SK-MEL-5 (cell line): Measurements from ENCODE around the gene HNF4A. TPM values are rescaled to one million over a fixed set of nuclear protein-coding genes. Genes with fewer than 3 reads are reported as not detected.
"Not testable (repeated sequence)": the region's sequence is repeated elsewhere in the genome, so short reads cannot be mapped to it uniquely, and the experiment has no call there.

Source experiments
- DNase-seq: peaks from one replicate; pipeline ENCODE4 v3.0.0-alpha.2; 2016; ENCODE audit warnings: low read depth, low spot score
- in situ Hi-C: cut with HindIII; loops from 2 replicates; pipeline ENCODE4 v1.10.0; 2016; ENCODE audit warnings: low sequenced_read_pairs, high pct_unique_total_duplicates, low pct_unique_long_range_greater_than_20kb
- total RNA-seq: library from RNA; depleted of rRNA; stranded (reverse); fragments of >200 nt; shearing (Covaris generic); gene quantifications from 2 replicates; pipeline ENCODE4 v1.2.3, GENCODE V29; 2014

The HNF4A gene
- total RNA-seq, 1 experiment from 2014 or later: 0.05 TPM

DNA sequence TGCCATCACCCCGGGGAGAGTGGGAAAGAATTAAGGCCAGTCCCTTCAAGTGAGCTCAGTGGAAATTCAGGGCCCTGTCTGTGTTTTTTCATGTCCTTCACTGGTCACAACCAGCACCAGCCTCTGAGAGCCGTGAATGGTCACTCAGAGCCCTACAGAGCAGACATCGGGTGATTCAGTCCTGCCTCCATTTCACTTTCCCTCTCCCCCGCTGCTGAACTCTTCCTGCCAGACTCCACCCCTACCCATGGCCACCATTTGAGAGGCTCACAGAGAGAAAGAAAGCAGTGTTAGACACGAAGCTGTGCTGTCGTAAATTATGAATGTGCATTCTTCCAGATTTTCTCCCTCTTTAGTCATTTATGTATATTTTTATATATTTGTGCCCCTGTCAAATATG lies 13.3 kb upstream of the HNF4A start:
- no peak for DNase-seq
- in situ Hi-C loops: no loop called here

DNA sequence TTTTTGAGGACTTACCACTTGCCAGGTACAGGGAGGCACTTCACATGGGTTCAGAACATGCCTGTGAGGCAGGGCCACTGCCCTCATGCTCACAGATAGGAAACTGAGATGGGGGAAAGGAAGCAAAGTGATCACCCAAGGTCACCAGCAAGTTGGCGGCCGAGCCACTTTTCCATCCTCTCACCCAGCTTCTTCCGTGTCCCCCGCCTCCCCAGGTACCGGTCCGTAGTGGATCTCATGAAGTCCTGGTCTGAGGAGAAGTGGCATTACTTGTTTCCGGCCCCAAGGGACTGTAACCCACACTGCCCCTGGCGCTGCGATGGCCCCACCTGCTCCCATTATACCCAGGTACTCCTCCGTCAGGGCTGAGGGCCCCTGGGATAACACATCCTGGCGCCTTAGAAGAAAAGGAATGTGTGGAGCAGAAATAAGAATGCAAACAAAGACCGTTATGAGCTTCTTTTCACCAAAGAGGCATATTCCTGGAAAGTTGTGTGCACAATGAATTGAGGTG lies 12.3 kb upstream of the HNF4A start:
- DNase-seq: no peak
- in situ Hi-C loops: no loop called here

DNA sequence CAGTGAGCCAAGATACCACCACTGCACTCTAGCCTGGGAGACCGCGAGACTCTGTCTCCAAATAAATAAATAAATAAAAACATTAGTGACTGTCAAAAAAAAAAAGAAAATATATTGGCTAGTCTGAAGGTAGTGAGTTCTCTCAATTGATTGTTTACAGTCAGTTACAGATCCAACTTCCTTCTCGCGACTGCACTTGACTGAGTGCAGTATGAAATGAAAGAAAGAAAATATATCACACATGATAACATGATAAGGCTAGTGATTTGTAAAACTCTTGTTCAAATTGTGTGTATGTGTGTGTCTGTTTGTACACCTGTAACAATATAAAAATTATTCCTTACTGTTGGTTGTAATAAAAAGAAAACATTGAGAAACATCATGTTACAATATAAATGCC lies 10.8 kb upstream of the HNF4A start:
- no peak for DNase-seq
- in situ Hi-C loops: no loop called here

DNA sequence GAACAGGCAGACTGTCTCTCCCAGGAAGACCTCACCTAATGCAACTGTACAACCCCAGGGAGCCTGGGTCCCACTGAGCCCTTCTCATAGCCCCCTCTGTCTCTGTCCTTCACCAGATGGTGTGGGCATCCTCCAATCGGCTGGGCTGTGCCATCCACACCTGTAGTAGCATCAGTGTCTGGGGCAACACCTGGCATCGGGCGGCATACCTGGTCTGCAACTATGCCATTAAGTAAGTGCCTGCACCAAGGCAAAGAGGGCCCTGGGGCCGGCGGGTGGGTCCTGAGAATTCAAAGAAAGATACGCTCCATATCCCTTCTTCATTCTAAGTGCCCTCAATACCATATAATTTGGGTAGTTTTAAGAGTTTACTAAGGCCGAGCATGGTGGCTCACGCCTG lies 10.4 kb upstream of the HNF4A start:
- DNase-seq: no peak
- in situ Hi-C loops: no loop called here

DNA sequence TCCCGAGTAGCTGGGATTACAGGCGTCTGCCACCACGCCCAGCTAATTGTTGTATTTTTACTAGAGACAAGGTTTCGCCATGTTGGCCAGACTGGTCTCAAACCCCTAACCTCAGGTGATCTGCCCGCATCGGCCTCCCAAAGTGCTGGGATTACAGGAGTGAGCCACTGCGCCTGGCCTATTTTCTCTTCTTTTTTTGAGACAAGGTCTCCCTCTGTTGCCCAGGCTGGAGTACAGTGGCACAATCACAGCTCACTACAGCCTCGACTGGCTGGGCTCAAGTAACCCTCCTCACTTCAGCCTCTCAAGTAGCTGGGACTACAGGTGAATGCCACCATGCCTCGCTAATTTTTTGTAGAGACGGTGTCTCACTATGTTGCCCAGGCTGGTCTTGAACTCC lies 9.6 kb upstream of the HNF4A start:
- in situ Hi-C loops, DNase-seq: not testable (repeated sequence)

DNA sequence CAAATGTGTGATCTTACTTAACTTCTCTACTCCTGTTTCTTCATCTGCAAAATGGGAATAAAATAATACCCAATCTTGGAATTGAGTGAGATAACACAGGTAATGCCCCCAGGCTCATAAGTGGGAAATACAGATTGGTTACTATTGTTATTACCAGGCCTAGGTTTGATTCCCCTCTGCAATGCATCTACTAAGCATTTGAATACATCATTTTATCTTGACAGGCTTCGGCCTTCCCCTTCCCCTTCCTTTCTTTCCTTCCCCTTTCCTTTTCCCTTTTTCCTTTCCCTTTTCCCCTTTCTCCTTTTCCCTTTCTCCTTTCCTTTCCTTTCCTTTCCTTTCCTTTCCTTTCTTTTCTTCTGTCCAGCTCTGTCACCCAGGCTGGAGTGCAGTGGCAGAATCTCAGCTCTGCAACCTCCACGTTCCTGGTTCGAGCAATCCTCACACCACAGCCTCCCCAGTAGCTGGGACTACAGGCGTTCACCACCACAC lies 7.3 kb upstream of the HNF4A start:
- no peak for DNase-seq
- in situ Hi-C loops: no loop called here

DNA sequence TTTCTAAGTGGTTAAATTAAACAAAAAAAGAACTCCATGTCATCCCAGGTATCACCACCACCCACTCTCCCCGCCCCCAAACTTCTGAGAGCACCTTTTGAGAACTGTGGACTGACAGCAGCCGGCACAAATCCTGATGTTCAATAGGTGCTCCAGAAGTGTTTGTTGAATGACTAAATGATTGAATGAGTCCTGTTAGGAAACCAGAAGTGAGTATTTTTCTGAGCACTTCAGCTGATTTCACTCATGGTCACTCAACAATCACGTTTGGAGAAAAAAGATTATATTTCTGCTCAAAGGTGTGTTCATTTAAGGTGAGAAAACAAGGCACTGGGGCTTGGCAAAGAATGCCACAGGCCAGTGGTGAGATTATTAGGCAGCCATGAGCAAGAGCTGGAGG lies 6.2 kb upstream of the HNF4A start:
- in situ Hi-C loops: no loop called here
- DNase-seq: no peak

DNA sequence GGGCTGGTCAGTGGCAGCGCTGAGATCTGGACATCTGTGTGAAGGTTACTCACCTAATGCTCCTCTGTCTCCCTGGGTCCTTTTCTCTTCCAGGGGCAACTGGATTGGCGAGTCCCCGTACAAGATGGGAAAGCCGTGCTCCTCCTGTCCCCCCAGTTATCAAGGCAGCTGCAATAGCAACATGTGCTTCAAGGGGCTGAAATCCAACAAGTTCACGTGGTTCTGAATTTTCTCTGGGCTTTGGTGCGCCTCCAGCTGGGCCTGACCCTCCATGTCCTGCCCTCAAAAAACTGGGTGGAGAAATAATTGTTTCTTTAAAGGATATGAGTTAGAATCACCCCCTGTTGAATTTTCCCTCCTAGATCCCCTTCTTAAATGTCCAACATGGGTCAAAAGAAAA lies 4.9 kb upstream of the HNF4A start:
- in situ Hi-C loops: no loop called here
- DNase-seq: no peak

DNA sequence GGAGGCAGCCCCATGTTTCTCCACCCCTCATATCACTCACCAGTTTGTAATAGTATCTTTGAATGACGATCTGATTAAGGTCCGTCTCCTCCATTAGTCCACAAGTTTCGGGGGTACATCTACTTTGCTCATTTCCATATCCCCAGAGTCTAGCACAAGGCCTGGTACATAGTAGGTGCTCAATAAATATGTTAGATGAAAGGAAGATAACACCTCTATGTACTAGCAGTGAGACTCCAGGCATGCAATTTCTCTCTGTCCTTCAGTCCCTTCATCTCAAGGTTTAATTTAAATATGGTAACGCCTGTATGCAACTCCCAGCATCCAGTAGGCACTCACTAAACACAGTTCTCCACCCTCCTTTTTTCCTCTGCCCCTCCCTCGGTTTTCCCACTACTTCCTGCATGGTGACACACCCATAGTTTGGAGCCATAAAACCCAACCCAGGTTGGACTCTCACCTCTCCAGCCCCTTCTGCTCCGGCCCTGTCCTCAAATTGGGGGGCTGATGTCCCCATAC lies 461 bp upstream of the HNF4A start:
- in situ Hi-C loops: no loop called here
- DNase-seq: no peak

DNA sequence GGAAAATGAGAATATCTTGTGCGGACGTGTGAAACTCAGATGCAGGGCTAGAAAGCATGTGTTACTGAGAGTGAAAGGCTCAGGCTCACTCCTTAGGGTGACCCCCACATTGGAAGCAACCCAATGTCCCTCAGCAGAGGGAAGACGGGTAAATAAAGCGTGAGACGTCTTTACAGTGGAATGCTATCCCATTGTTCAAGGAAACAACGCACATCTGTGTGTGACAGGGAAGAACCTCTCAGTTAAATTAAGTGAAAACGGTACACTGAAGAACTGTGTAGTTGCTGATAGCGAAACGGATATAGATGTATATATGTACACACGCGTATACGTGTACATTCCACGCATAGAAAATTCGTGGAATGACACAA lies 839 bp downstream of the HNF4A start:
- DNase-seq: no peak
- in situ Hi-C loops: no loop called here

DNA sequence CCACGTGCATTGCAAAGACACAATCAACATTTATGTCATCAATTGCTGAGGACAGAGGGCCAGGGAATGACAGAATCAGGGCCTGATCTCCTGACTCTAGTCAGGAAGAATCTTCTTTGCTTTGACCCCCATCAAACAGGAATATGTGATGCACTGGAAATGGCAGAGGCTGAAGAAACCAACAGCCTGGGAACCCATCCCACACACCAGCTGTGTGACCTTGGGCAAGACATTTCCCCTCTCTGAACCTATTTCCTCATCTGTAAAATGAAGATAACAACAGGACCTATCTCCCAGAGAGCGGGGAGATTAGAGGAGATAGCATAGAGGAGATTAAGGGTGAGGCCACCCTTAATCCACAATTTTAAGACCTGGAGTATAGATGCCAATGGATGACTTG lies 1.5 kb downstream of the HNF4A start:
- in situ Hi-C loops: no loop called here
- DNase-seq: no peak

DNA sequence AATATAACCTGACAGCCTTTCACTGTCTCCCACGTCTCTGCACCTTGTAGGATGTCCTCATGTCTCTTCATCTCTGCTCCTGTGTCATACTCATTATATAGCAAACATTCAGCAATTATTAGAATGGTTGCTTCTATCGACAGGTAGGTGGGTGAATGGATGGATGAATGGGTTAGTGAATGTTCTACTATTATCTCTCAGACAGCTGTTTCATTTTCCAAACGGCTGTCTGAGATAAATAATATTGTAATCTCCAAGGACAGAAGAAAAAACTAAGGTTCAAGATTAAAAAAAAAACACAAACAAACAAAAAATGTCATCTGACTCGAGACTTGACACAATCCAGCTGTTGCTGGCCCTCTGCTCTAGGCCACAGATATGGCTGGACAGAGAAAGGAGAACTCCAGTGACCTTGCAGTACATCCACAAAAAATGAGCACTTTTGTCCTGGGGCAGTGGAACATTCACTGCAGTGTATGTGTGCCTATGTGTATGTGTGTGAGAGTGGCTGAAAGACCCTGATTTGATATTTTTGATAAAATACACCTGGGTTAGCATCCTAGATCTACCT lies 2.1 kb downstream of the HNF4A start:
- in situ Hi-C loops: no loop called here

DNA sequence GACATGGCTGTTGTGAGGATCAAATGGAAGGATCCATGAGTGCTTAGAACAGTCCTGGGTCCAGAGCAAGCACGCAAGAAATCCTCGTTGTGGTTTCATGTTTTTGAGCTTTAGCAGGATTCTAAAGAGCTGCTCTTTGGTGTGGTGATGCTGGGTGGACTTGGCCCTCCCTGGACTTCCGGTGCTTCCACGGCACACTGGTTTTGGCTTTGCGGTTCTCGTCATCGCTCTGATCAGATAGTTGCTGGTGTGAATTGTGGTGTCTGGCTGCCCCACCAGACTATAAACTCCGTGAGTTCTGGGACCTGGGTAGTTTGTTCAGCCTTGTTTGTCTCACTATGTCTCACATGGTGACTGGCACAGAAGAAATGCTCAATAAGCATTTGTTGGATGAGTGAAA lies 3.3 kb downstream of the HNF4A start:
- DNase-seq: no peak
- in situ Hi-C loops: no loop called here

More for the DNA sequence above, 2.1 kb downstream of the HNF4A start:
- no peak for DNase-seq

DNA sequence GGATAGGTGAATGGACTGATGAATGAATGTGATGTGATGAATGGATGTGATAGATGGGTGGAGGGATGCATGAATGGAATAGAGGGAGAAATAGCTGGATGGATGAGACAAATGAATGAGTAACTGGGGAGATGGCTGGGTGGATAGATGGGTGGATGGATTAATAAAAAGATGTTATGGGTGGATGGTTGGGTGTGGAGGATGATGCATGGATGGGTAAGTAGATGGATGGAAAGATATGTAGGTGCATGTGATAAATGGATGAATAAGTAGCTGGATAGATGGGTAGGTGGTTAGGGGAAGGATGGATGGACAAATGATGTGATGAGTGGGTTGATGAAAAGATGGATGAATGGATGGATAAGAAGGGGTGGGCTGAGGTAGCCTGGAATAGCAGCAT lies 4.7 kb downstream of the HNF4A start:
- DNase-seq: no peak
- in situ Hi-C loops: no loop called here

DNA sequence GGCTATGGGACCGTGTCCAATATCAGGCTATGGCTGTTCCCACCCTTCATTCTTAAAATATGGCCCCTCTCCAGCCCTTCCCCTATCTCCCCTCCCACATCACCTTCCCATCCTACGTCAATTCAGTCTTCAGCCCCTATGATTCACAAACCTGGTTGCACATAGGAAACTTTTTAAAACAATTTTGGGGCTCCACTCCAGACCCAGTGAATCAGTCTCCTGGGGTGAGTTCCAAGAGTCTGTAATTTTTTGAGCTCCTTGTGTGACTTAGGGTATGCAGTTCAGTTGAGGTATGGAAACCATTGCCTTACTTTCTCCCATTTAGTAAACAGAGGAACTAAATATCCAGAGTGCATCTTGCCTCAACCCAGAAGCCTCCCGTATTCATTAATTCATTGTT lies 5.5 kb downstream of the HNF4A start:
- in situ Hi-C loops: no loop called here
- DNase-seq: no peak

DNA sequence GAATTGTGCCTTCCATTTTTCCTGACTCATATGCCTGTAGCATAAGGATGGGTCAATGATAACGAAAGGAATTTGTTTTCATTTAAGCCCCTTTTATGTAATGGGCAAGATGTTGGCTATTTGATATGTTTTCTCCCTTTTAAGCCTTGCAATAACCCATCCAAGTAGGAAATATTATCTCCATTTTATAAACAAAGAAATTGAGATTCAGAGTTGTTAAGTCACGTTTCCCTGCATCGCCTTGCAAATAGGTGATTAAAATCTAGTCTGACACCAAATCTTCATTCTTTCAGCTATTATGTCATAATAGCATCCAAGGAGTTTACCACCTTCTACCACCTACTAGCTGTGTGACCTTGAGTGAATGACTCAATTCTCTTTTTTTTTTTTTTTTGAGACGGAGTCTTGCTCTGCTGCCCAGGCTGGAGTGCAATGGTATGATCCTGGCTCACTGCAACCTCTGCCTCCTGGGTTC lies 7.0 kb downstream of the HNF4A start:
- DNase-seq: no peak
- in situ Hi-C loops: no loop called here

DNA sequence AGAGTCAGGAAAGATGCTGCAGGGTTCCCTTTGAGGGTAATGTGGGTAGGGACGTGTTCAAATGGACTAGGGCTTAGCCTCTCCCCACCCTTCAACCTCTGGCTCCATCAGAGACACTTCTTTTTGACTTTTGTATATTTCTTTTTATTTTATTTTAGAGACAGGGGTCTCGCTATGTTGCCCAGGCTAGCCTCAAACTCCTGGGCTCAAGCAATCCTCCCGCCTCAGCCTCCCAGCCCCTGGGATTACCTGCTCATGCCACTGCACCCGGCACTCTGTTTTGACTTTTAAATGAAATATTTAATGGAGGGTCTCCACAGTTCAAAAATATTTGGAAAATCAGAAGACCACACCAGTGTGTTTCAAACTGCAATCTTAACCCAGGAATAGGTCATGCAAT lies 8.6 kb downstream of the HNF4A start:
- in situ Hi-C loops: no loop called here
- DNase-seq: no peak

DNA sequence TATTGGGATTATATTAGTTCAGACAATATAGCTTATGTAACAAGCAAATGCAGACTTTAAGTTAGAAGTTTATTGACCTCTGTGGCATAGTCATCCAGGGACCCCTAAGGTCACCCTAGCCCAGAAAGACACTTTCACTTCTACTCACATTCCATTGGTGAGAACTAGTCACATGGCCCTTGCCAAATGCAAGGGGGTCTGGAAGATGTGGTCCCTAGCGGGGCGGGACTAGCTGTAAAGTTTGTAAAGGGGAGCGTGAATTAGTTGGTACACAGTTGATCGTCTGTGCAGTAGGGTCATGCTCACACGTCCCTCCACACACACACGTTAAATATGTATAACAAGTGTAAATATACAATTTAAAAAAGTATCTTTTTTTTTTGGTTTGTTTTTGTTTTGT lies 9.3 kb downstream of the HNF4A start:
- DNase-seq: no peak

DNA sequence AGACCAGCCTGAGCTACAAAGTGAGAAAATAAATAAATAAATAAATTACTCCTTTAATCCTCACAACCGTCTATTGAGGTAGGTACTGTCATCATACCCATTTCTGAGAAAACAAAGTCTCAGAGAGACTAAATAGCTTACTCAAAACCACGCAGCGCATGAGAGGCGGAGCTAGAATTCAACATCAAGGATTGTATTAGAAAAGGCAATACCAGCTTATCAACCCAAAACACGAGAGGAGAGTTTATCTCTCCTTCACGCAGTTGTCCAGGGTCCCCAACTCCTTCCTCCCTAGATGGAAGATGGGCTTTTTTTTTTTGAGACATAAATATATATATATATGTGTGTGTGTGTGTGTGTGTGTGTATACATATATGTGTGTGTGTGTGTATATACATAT lies 12.2 kb downstream of the HNF4A start:
- in situ Hi-C loops: no loop called here
- no peak for DNase-seq

More for the DNA sequence above, 9.3 kb downstream of the HNF4A start:
- in situ Hi-C loops: no loop called here
